Urothelium cell line (cell line): Measurements from ENCODE around the gene MCUB.

Experiments
- DNase-seq: peaks from one replicate; pipeline ENCODE4 v3.0.0; 2011; ENCODE audit warnings: low spot score, mixed read lengths
- FAIRE-seq: peaks from 2 replicates; lab custom pipeline; 2011; peaks lifted over from hg19 to GRCh38; lab: Jason Lieb, UNC

MCUB gene

DNA sequence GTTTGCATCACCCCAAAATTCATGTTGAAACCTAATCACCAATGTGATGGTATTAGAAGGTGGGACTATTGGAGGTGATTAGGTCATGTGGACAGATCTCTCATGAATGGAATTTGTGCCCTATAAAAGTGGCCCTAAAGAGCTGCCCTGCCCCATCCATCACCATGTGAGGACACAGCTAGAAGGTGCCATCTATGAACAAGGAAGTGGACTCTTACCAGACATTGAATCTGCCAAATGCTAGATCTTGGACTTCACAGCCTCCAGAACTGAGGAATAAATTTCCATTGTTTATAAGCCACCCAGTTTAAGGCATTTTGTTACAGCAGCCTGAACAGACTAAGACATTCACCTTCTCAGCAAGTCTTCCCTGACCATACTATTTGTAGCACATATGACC is 162.3 kb downstream of the MCUB start:
- no peak for FAIRE-seq
- no peak for DNase-seq

DNA sequence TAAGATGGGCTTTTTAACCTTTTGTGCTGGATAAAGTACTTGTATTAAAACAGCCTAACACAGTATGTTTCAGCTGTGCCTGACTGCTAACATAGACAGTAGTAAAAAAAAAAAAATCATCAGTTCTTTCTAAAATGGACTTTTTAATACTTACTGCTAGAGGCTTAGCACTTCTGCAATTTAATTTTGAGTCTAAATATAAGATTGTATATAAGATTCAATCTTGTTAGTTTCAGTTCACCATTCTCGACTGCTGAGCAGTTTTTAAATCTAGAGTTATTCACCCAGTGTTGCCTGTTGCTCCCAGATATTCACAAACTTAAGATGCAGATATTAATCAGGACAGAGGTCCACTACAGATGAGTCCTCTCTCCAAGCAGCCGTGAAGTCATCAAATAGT is 163.1 kb downstream of the MCUB start:
- DNase-seq (no peak), FAIRE-seq (no peak)

- no peak for DNase-seq
- no peak for FAIRE-seq
Observed at GRCh38 chr4:109728385-109728784, 168.3 kb downstream of the MCUB start.

GRCh38 chr4:109729117-109729717 is 169.2 kb downstream of the MCUB start:
- no peak for FAIRE-seq
- peak; percentile 12 for DNase-seq

DNA sequence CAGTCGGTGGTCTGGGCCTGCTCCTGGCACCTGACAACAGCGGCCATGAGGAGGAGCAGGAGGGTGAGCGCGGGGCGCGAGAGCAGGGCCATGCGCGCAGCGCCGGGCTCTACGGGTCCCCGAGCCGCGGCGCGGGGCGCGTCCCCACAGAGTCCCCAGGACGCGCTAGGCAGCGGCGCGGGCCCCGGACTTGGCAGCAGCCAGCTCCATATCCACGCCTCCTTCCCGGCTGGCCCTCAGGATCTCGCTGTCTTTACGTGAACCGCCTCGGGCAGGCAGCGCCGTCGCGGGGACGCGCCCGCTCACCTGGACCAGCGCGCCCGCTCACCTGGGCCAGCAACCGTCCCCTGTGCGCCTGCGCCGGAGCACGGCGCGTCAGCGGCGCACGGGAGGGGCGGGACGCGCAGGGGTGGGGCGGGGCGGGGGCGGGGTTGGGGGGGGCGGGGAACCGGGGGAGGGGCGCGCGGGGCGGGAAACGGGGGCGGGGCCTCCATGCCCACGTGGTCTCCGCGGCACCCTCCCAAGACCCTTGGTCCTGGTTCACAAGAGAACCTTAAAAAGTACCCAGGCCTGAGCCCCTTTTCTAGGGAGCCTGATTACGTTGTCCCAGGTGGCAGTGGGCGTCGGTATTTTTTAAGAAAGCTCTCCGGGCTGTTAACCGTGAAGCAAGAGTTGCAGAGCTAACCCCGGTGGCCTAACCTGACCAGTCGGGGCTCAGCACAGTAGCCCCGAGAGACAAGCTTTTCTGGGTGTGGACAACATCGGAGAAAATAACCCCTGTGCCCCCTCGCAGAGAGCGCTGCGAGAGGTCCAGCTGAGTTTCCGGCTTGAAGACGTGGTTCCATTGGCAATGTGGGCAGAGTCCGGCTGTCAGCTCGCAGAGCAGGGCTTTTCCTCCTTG is 169.9 kb downstream of the MCUB start, which contains the start of gene PLA2G12A:
Gene PLA2G12A, minus strand, starts transcription at position 353 of the 901 bp plus-strand sequence. Its CDS starts 261 bp downstream, at position 92.
- peak; percentile 37 for FAIRE-seq
- peak; percentile 92 for DNase-seq

DNA sequence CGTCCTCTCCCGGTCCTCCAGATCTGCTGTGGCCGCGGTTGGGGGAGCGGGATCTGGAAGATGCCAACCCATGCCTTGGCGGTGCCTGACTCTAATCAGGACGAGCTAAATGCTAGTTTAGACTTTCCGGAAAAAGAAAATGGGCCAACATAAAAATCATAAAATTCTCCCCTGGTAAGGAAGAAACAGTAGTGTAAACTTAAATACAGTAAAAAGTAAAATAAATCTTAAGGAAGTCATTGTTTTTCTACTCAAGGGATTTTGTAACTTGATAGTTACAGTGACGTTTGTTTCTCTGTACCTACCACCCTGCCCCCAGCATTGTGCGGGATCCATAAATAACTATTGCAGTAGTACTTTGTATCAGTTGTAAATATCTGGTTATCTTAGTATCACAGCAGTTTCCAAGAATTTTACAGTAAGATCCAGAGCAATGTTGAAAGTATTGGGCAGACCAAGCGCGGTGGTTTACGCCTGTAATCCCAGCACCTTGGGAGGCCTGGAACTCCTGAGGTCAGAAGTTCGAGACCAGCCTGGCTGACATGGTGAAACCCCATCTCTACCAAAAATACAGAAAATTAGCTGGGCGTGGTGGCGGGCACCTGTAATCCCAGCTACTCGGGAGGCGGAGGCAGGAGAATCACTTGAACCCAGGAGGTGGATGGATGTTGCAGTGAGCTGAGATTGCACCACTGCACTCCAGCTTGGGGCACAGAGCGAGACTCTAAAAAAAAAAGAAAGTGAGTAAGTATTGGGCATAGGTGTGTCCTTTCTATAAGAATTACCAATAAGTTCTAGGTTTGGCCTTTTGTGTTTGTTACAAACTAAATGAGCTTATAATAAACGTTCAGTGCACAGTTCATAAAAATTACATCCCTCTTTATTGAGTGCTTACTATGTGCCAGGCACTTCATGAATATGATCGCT is 170.8 kb downstream of the MCUB start:
- FAIRE-seq (no peak), DNase-seq (no peak)

DNA sequence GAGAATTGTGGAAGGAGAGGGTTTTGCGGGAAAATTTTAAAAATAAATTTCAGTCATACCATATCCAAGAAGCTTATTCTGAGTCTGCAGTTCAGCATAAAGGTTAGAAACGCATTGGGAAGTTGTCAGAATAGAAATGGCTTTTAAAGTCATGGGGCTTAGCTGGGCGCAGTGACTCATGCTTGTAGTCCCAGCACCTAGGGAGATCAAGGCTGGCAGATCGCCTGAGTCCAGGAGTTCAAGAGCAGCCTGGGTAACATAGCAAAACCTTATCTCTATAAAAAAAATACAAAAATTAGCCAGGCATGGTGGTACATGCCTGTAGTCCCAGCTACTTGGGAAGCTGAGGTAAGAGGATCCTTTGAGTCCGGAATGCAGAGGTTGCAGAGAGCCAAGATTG is 173.7 kb downstream of the MCUB start:
- FAIRE-seq, result no peak
- DNase-seq, result no peak

GRCh38 chr4:109735566-109736365 is 175.7 kb downstream of the MCUB start:
- no peak for FAIRE-seq
- no peak for DNase-seq
